ENCODE results near the gene GAS7.

GAS7 gene

GRCh38 chr17:9973669-9974447 is 224.5 kb downstream of the GAS7 start:
- Histone ChIP-seq H2AFZ (ENCODE audit: low read depth) (no peak overlapping the region), H3K9ac (no peak overlapping the region), H3K27ac (no peak overlapping the region), H3K4me2 (no peak overlapping the region), H3K36me3 (ENCODE audit: insufficient read depth) (no peaks in the 10 kb centered on the region), H3K4me3 (IDR thresholded peaks at IDR 0.05; ENCODE audit: insufficient read depth, low read depth, low read length) (no peak overlapping the region), H4K20me1 (ENCODE audit: insufficient read depth) (no peaks in the 10 kb centered on the region), H3K27me3 (ENCODE audit: insufficient read depth, low read depth) (no peaks in the 10 kb centered on the region), H3K79me2 (ENCODE audit: insufficient read depth, low read depth) (no peaks in the 10 kb centered on the region), H3K4me1 (ENCODE audit: low read depth, poor library complexity, severe bottlenecking) (no peaks in the 10 kb centered on the region)
- no peak for TF ChIP-seq CTCF (conservative IDR thresholded peaks at IDR 0.05; ENCODE audit: low read depth, low read length)

- Histone ChIP-seq H3K4me1 (ENCODE audit: low read depth, poor library complexity, severe bottlenecking) (no peaks in the 10 kb centered on the region), H3K4me2 (no peak overlapping the region), H3K9ac (no peak overlapping the region), H3K27ac (no peak overlapping the region), H3K4me3 (IDR thresholded peaks at IDR 0.05; ENCODE audit: insufficient read depth, low read depth, low read length) (no peak overlapping the region), H3K79me2 (ENCODE audit: insufficient read depth, low read depth) (no peaks in the 10 kb centered on the region), H2AFZ (ENCODE audit: low read depth) (no peak overlapping the region), H3K36me3 (ENCODE audit: insufficient read depth) (no peaks in the 10 kb centered on the region), H3K27me3 (ENCODE audit: insufficient read depth, low read depth) (no peaks in the 10 kb centered on the region), H4K20me1 (ENCODE audit: insufficient read depth) (no peaks in the 10 kb centered on the region)
- no peak for TF ChIP-seq CTCF (conservative IDR thresholded peaks at IDR 0.05; ENCODE audit: low read depth, low read length)
These were observed 226.4 kb downstream of the GAS7 start for GRCh38 chr17:9971991-9972390.

- Histone ChIP-seq H3K27me3 (ENCODE audit: insufficient read depth, low read depth) (no peaks in the 10 kb centered on the region), H3K9ac (no peak overlapping the region), H2AFZ (ENCODE audit: low read depth) (no peak overlapping the region), H3K27ac (no peak overlapping the region), H4K20me1 (ENCODE audit: insufficient read depth) (no peaks in the 10 kb centered on the region), H3K4me2 (no peak overlapping the region), H3K79me2 (ENCODE audit: insufficient read depth, low read depth) (no peaks in the 10 kb centered on the region), H3K4me1 (ENCODE audit: low read depth, poor library complexity, severe bottlenecking) (no peaks in the 10 kb centered on the region), H3K36me3 (ENCODE audit: insufficient read depth) (no peaks in the 10 kb centered on the region), H3K4me3 (IDR thresholded peaks at IDR 0.05; ENCODE audit: insufficient read depth, low read depth, low read length) (no peak overlapping the region)
- TF ChIP-seq CTCF (conservative IDR thresholded peaks at IDR 0.05; ENCODE audit: low read depth, low read length) = no peak
These were observed 229.0 kb downstream of the GAS7 start for GRCh38 chr17:9969301-9969935.

- H3K79me2 ChIP-seq (ENCODE audit: insufficient read depth, low read depth) = no peaks in the 10 kb centered on the region
- H3K9ac ChIP-seq = no peak overlapping the region
- no peak overlapping the region for H3K27ac ChIP-seq
- H3K36me3 ChIP-seq (ENCODE audit: insufficient read depth) = no peaks in the 10 kb centered on the region
- H3K27me3 ChIP-seq (ENCODE audit: insufficient read depth, low read depth) = no peaks in the 10 kb centered on the region
- H3K4me3 ChIP-seq (IDR thresholded peaks at IDR 0.05; ENCODE audit: insufficient read depth, low read depth, low read length) = no peak overlapping the region
- no peaks in the 10 kb centered on the region for H3K4me1 ChIP-seq (ENCODE audit: low read depth, poor library complexity, severe bottlenecking)
- no peak overlapping the region for H2AFZ ChIP-seq (ENCODE audit: low read depth)
- H3K4me2 ChIP-seq = no peak overlapping the region
- no peak for TF ChIP-seq CTCF (conservative IDR thresholded peaks at IDR 0.05; ENCODE audit: low read depth, low read length)
- no peaks in the 10 kb centered on the region for H4K20me1 ChIP-seq (ENCODE audit: insufficient read depth)
These were observed 229.5 kb downstream of the GAS7 start for GRCh38 chr17:9968881-9969280.

Measured in KMS-11 (cell line).